ENCODE data around the gene DDX31.

The DDX31 gene

DNA sequence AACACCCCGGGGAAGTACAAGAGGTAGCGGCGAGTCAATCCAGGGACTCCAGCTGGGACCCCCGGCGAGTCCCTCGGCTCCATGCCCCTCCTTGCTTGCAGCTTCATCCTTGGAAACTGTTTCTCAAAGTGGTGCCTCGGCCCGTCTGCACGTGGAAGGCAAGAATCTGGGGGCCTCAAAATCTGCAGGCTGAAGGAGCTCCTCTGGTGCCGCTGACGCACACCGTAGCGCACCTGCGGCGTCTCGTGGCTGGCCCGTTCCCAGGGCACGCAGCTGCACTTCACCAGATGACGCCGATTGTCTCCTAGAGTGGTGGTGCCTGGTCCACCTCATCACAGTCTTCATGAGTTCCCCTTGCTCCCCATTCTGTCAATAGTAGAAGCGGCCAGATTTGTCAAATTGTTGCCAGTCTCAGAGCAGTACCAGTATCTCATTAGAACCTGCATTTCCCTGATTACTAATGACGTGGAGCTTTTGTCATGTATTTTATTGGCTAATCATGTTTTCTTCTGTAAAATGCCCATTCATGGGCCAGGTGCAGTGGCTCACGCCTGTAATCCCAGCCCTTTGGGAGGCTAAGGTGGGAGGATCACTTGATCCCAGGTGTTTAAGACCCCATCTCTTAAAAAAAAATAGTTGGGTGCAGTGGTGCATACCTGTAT lies 39.1 kb upstream of the DDX31 start:
- TF ChIP-seq, protein P1, sequence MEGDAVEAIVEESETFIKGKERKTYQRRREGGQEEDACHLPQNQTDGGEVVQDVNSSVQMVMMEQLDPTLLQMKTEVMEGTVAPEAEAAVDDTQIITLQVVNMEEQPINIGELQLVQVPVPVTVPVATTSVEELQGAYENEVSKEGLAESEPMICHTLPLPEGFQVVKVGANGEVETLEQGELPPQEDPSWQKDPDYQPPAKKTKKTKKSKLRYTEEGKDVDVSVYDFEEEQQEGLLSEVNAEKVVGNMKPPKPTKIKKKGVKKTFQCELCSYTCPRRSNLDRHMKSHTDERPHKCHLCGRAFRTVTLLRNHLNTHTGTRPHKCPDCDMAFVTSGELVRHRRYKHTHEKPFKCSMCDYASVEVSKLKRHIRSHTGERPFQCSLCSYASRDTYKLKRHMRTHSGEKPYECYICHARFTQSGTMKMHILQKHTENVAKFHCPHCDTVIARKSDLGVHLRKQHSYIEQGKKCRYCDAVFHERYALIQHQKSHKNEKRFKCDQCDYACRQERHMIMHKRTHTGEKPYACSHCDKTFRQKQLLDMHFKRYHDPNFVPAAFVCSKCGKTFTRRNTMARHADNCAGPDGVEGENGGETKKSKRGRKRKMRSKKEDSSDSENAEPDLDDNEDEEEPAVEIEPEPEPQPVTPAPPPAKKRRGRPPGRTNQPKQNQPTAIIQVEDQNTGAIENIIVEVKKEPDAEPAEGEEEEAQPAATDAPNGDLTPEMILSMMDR (IDR thresholded peaks at IDR 0.05; ENCODE audit: low read depth, low read length), result no peak
- no peak for DNase-seq (ENCODE audit: extremely low read depth, low read depth)

DNA sequence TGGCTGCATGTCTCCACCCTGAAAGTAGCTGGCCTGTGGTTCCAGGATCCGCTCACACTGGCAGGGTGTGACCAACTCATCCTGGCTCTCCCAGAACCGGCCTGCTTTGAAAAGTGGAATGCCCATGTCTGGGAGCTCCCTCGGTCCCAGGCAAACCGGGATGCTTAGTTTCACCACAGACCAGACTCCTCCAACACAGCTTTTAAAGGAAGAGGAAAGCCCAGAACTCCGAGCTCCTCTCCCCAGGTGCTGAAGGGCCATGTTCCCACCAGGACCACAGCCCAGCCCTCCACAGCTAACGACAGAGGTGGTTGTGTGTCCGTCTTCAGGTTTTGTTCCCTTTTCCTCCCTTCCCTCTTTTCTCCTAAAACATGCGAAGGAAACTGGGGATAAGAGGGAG lies 38.5 kb upstream of the DDX31 start:
- TF ChIP-seq, protein P1 (IDR thresholded peaks at IDR 0.05; ENCODE audit: low read depth, low read length), result no peak
- DNase-seq (ENCODE audit: extremely low read depth, low read depth), result no peak

DNA sequence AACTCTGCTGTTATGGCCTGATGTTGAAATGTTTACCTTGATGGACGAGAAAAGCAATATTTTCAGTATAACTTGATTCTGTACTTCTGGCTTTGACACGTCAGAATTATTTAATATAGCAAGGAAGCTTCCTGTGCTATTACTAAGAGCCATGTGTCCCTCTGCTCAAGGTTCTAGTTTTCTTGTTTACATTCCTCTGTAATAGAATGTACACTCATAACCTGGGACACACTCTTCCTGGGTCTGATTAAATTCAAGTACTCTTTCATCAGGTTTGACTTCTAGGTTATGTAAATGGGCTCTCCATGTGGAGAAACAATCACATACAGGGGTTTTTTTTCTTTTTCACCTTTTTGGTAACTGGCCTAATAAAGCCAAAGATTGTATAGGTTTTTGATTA lies 33.6 kb upstream of the DDX31 start:
- DNase-seq (ENCODE audit: extremely low read depth, low read depth), result no peak
- TF ChIP-seq, protein P1 (IDR thresholded peaks at IDR 0.05; ENCODE audit: low read depth, low read length), result no peak

DNA sequence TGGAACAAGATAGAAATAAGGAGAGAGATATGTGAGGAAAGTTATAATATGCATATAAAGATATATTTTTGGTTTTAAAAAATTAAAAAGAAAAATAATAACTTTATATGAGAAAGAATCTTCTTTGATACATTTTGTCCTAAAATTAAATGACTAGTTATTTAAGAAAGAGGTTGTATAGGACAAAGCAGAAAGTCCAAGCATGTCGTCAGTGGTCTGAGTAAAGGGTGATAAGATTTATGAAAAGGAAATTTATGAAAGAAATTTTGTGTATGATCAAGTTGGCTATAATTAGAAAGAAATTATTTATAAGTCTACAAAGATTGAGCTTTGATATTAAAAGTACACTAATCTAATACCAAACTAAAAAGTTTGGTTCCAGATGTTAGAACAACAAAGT lies 32.5 kb upstream of the DDX31 start:
- TF ChIP-seq, protein P1 (IDR thresholded peaks at IDR 0.05; ENCODE audit: low read depth, low read length), result no peak
- DNase-seq (ENCODE audit: extremely low read depth, low read depth), result no peak

DNA sequence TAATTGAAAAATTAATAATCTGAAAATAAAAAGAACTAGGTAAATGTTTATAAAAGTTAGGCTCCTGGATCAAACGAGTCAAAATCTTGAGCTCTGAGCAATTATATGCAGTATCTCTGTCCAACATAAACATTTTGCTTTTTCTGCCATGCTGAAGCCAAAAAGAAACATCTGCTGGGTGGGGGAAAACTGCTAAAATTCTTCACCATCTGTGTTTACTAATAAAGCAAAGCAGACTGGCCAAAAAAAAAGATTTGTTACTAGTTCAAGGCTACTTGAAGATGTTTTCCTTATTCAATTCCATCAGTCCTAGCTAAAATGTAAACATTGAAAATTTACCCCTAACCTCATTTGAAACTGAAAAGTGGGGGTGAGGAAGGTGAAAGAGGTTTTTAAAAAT lies 30.2 kb upstream of the DDX31 start:
- DNase-seq (ENCODE audit: extremely low read depth, low read depth), result peak; percentile 4

DNA sequence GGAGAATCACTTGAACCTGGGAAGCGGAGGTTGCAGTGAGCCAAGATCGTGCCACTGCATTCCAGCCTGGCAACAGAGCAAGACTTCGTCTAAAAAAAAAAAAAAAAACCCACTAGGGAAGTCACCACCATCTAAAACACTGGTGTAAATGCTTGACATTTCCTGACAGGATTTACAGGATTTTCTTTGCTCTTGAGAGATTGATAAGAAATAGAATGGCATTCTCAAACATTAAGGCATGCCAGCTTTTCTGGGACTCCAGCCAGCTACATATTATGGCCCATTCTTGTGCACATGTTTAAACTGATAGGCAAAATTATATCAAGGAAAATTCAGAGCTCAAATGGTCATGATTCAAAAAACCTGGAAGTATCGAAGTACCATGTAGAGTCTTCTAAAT lies 29.2 kb upstream of the DDX31 start:
- DNase-seq (ENCODE audit: extremely low read depth, low read depth), result no peak
- TF ChIP-seq, protein P1 (IDR thresholded peaks at IDR 0.05; ENCODE audit: low read depth, low read length), result no peak

More for the DNA sequence above, 30.2 kb upstream of the DDX31 start:
- TF ChIP-seq, protein P1 (IDR thresholded peaks at IDR 0.05; ENCODE audit: low read depth, low read length), result no peak

DNA sequence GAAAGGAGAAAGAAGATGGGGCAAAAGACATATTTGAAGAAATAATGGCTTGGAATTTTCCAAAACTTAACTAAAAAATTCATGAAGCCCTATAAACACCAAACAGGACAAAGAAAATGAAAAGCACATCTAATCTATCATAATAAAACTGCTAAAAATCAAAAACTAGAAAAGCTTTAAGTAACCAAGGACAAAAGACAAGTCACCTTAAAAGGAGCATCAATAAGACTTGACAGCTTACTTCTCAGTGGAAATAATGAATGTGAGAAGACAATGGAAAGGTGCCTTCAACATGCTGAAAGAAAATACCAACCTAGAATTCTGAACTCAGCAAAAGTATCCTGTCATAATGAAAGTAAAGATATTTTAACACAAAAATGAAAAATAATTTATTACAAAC lies 27.4 kb upstream of the DDX31 start:
- no peak for DNase-seq (ENCODE audit: extremely low read depth, low read depth)
- TF ChIP-seq, protein P1 (IDR thresholded peaks at IDR 0.05; ENCODE audit: low read depth, low read length), result no peak
